NCI-H1105 (cell line): ENCODE measurements around the gene GLB1L3.

Experiments
- DNase-seq: peaks from one replicate; lab custom pipeline; 2025; lab: John Stamatoyannopoulos, UW

GLB1L3 gene

DNA sequence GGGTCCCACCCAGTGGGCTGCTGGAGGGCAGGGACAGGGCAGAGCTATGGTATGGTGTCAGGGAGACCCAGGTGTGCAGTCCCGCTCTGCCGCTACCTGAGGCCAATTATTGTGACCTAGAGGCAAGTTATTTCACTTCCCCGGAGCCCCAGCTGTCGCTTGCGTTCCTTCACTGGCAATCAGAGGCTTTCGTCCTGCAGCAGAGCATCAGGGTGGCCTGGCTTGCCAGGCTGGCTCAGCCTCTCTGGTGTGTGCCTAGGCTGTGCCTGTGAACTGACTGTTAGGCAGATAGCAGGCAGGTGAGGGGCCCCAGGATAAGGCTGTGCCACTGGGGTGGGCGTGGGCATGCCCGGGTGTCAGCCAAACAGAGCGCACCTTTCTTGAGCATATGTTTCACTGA, 87.0 kb downstream of the GLB1L3 start:
- DNase-seq = no peak

DNA sequence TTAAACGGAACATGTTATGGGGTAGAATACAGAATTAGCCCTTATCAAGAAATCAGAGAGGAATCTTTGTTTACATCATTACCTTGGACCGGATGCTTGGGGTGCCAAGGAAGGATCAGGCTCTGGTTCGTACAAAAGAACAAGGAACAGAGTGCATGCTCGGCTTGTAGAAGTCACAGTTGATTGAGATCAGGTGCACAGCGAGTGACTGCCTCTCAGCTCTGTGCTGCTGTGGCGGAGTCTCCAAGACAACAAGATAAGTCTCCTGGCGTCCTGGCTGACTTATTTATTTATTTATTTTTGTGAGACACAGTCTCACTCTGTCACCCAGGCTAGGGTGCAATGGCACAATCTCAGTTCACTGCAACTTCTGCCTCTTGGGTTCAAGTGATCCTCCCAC, 87.4 kb downstream of the GLB1L3 start:
- DNase-seq = no peak

DNA sequence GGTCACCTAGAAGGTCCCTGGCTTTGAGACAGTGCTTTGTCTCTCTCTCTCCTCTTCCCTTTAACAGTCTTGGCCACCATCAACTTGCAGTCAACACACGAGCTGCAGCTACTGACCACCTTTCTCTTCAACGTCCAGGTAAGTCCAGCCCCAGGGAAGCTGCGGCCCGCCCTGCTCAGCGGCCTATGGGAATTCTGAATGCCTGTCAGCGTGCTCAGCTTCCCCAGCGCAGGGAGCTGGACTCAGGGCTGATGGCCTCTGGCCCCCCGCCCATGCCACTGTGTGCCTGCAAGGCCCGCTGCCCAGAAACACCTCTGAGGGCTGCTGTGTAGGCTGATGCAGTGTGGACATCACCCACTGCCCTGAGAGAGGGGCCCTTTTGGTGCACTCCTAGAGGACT, 88.1 kb downstream of the GLB1L3 start:
- DNase-seq = no peak

DNA sequence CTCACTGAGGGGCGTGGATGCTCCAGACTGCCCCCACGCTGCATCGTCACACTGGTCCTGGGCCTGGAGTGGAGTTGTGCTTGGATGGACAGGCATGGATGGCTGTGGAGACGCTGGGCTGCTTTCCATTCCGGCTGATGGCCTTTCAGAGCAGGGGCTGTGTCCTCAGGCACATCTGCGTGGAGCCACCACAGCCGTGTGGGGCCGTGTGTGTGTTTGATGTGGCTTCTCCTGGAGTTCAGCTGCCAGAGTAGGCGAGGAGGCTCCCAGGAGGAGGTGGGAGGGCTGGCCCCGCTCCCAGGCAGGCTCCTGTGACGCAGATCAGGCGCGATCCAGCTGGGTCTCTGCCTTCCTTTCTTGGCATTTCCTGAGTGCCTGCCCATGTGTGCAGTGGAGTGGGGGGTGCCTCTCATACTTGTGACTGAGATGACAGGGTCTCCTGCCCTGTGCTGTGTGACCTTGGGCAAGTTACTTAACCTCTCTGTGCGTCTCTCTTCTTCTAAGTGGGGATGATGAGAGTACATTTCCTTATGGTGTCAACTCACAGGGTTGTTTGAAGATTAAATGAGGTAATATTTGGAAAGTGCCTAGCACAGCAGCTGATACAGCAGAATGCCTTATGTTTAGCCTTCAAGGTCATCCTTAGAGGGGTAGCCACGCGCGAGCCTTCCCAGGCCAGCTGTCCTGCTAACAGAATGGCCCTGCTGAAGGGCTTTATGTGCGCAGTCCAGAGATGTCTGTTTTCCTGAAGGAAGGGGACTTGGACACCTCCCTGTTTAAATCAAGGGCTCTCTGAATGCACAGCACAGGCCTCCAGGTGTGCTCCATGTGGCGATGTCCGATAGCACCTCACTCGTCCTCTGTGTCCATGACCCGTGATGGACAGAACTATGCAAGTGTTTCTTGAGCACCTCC, 89.1 kb downstream of the GLB1L3 start:
- DNase-seq = no peak

DNA sequence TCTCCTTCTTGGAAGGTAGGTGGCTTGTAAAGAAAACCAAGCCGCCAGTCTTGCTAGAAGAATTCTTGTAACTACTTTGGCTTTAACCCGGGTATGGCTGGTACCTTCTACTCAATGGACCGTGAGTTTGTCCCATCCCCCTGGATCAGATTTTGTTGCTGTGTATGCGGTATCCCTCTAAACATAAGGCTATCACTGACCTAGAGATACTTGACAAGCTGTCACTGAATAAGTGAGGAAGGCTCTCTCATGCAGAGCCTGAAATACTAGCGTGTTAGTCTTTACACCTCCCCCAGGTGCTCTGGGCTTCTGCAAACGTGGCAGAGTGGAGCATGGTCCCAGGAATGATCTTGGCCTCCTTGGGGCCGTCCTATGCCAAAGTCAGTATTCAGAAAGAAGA, 90.1 kb downstream of the GLB1L3 start:
- no peak for DNase-seq

DNA sequence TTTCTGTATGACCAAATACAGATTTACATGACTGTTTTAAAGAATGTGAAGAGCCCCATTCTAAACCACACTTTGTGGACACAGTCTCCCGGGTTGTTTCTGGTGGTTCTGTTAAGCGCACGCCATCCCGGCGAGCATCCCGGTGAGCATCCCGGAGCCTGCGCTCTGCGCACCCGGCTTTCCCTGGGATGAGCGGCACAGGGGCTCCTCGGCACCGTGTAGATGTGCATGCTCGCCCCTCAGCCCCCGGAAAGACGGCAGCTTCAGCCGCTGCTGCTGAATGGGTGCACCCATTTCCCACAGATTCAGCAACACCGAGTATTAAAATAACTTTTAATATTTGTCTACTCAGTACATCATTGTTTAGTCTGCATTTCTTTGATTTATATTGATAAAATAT, 91.6 kb downstream of the GLB1L3 start:
- DNase-seq = no peak
